ENCODE measurements around the gene ASB3.
"Not testable (repeated sequence)": the region's sequence is repeated elsewhere in the genome, so short reads cannot be mapped to it uniquely, and the experiment has no call there.

Gene ASB3

GRCh38 chr2:53739032-53739431 is 47.7 kb downstream of the ASB3 start:
- TF ChIP-seq CTCF (IDR thresholded peaks at IDR 0.05; ENCODE audit: low read depth, low read length), result no peak
- H3K4me3 ChIP-seq (ENCODE audit: low read depth, low read length), result no peak overlapping the region

GRCh38 chr2:53737091-53737490 is 49.7 kb downstream of the ASB3 start:
- no peak for TF ChIP-seq CTCF (IDR thresholded peaks at IDR 0.05; ENCODE audit: low read depth, low read length)
- H3K4me3 ChIP-seq (ENCODE audit: low read depth, low read length), result no peak overlapping the region

- TF ChIP-seq CTCF (IDR thresholded peaks at IDR 0.05; ENCODE audit: low read depth, low read length), result no peak
Observed at GRCh38 chr2:53729143-53729762, 57.5 kb downstream of the ASB3 start.

GRCh38 chr2:53727921-53728320 is 58.8 kb downstream of the ASB3 start:
- no peak for TF ChIP-seq CTCF (IDR thresholded peaks at IDR 0.05; ENCODE audit: low read depth, low read length)

More at GRCh38 chr2:53729143-53729762, 57.5 kb downstream of the ASB3 start:
- no peak overlapping the region for H3K4me3 ChIP-seq (ENCODE audit: low read depth, low read length)

GRCh38 chr2:53725662-53726061 is 61.1 kb downstream of the ASB3 start:
- H3K4me3 ChIP-seq (ENCODE audit: low read depth, low read length), result no peak overlapping the region
- no peak for TF ChIP-seq CTCF (IDR thresholded peaks at IDR 0.05; ENCODE audit: low read depth, low read length)

More at GRCh38 chr2:53727921-53728320, 58.8 kb downstream of the ASB3 start:
- H3K4me3 ChIP-seq (ENCODE audit: low read depth, low read length), result no peak overlapping the region

GRCh38 chr2:53724536-53724935 is 62.2 kb downstream of the ASB3 start:
- H3K4me3 ChIP-seq (ENCODE audit: low read depth, low read length), result no peak overlapping the region
- no peak for TF ChIP-seq CTCF (IDR thresholded peaks at IDR 0.05; ENCODE audit: low read depth, low read length)

- not testable (repeated sequence) for H3K4me3 ChIP-seq (ENCODE audit: low read depth, low read length)
Observed at GRCh38 chr2:53720944-53721343, 65.8 kb downstream of the ASB3 start.

- no peak overlapping the region for H3K4me3 ChIP-seq (ENCODE audit: low read depth, low read length)
- no peak for TF ChIP-seq CTCF (IDR thresholded peaks at IDR 0.05; ENCODE audit: low read depth, low read length)
Observed at GRCh38 chr2:53715568-53715967, 71.2 kb downstream of the ASB3 start.

Measured in WI38 (cell line).